SK-N-MC (cell line): Measurements from ENCODE around the gene HAGHL.

Experiments used
- EZH2 ChIP-seq: fragments of 200-600 bp; sonication (generic); IDR thresholded peaks from one replicate; pipeline ENCODE4 v1.6.1; 2017; ENCODE audit warnings: antibody characterized with exemption
- POLR2AphosphoS5 ChIP-seq: IDR thresholded peaks from 2 replicates; pipeline ENCODE4 v1.6.1; 2012; ENCODE audit warnings: mild to moderate bottlenecking, low read depth, low read length, borderline replicate concordance

GRCh38 chr16:743794-744500, 17.0 kb downstream of the HAGHL start:
- no peak for TF ChIP-seq EZH2
- TF ChIP-seq POLR2AphosphoS5: no peak
